ENCODE data around the gene PTPRA.

DNA sequence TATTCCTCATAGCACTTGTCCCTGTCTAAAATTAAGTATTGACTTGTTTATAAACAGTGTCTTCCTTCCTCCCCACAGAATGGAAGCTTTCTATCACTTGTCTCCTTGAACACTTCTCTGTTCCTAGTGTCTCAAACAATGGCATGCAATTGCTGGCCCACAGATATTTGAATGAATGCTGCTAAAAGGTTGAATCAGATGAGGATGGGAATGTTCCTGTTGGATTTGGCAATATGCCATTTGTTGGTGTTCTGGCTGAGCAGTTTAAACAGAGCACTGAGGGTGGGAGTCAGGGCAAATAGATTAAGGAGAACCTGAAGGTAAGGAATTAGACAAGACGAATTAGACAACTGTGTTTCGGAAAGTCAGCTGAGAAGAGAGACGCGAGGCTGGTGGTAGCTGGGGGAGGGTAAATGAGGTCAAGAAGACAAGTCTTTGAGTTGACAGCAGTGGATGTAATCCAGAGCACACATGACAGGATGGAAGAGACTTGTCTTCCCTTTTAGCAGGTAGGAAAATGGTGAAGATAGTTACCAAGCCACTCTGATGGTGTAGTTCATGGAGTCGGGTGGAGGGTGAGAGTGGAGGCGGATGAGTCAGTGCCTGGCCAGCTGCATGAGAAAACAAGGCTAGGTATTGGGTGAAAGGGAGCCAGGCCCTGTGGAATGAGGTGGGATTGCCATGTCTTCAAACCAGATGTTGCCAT lies 111.8 kb downstream of the PTPRA start:
- TF ChIP-seq, protein P1, sequence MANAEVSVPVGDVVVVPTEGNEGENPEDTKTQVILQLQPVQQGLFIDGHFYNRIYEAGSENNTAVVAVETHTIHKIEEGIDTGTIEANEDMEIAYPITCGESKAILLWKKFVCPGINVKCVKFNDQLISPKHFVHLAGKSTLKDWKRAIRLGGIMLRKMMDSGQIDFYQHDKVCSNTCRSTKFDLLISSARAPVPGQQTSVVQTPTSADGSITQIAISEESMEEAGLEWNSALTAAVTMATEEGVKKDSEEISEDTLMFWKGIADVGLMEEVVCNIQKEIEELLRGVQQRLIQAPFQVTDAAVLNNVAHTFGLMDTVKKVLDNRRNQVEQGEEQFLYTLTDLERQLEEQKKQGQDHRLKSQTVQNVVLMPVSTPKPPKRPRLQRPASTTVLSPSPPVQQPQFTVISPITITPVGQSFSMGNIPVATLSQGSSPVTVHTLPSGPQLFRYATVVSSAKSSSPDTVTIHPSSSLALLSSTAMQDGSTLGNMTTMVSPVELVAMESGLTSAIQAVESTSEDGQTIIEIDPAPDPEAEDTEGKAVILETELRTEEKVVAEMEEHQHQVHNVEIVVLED (CRISPR knock-in tag; IDR thresholded peaks at IDR 0.05; ENCODE audit: borderline replicate concordance): no peak
- no peak for TF ChIP-seq NCOR1 (IDR thresholded peaks at IDR 0.05; ENCODE audit: borderline replicate concordance, low read length)
- TF ChIP-seq ZNF274 (CRISPR knock-in tag; IDR thresholded peaks at IDR 0.05): no peak
